ENCODE data around the gene CISD1. TPM values are rescaled to one million over a fixed set of nuclear protein-coding genes. Genes with fewer than 3 reads are reported as not detected.

CISD1 gene
- total RNA-seq, 2 experiments from 2014 or later, result 22.4 to 44.5 TPM

GRCh38 chr10:58335306-58336005, 66.5 kb downstream of the CISD1 start:
- no peak for DNase-seq (ENCODE audit: low spot score)
- Histone ChIP-seq H3K4me3 (ENCODE audit: low read depth, low read length, poor library complexity, severe bottlenecking) (peak overlapping the region; percentile 98), H3K4me1 (ENCODE audit: insufficient read depth, low read length, poor library complexity, severe bottlenecking) (peaks cover 14% of the 10 kb centered on the region), H3K79me2 (ENCODE audit: insufficient read depth, low read depth, low read length) (peaks cover 21% of the 10 kb centered on the region; the same call in 1 of the 2 replicates), H4K20me1 (ENCODE audit: insufficient read depth, low read length) (peaks cover 9% of the 10 kb centered on the region), H3K4me2 (ENCODE audit: low read length) (peak overlapping the region; percentile 92), H3K27ac (ENCODE audit: low read depth, low read length, poor library complexity, severe bottlenecking) (no peak overlapping the region), H2AFZ (ENCODE audit: low read length) (peak overlapping the region; percentile 96), H3K9me2 (ENCODE audit: insufficient read depth, low read length) (no peaks in the 10 kb centered on the region), H3K36me3 (ENCODE audit: insufficient read depth, low read length) (no peaks in the 10 kb centered on the region), H3K9me3 (ENCODE audit: low read length) (no peaks in the 10 kb centered on the region)
- POLR2A ChIA-PET, result interaction anchor here (1.0 to 2.0 kb wide), 3 partner anchors 50 to 67 kb away, joined by 3 to 11 read pairs (median 6); partner anchors contain the start of genes CISD1 and TFAM
- TF ChIP-seq, protein P1, sequence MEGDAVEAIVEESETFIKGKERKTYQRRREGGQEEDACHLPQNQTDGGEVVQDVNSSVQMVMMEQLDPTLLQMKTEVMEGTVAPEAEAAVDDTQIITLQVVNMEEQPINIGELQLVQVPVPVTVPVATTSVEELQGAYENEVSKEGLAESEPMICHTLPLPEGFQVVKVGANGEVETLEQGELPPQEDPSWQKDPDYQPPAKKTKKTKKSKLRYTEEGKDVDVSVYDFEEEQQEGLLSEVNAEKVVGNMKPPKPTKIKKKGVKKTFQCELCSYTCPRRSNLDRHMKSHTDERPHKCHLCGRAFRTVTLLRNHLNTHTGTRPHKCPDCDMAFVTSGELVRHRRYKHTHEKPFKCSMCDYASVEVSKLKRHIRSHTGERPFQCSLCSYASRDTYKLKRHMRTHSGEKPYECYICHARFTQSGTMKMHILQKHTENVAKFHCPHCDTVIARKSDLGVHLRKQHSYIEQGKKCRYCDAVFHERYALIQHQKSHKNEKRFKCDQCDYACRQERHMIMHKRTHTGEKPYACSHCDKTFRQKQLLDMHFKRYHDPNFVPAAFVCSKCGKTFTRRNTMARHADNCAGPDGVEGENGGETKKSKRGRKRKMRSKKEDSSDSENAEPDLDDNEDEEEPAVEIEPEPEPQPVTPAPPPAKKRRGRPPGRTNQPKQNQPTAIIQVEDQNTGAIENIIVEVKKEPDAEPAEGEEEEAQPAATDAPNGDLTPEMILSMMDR (conservative IDR thresholded peaks at IDR 0.05; ENCODE audit: low read length), result no peak
- no peak for TF ChIP-seq EZH2phosphoT487 (IDR thresholded peaks at IDR 0.05; ENCODE audit: borderline replicate concordance, low read depth, low read length)
- intact Hi-C loops (cut with micrococcal nuclease; ENCODE audit: unreplicated experiment), result no loop called here
- no TSS peak for BruUV-seq (replicated peaks)
- CTCF ChIA-PET (ENCODE audit: unreplicated experiment), result no interaction called here

DNA sequence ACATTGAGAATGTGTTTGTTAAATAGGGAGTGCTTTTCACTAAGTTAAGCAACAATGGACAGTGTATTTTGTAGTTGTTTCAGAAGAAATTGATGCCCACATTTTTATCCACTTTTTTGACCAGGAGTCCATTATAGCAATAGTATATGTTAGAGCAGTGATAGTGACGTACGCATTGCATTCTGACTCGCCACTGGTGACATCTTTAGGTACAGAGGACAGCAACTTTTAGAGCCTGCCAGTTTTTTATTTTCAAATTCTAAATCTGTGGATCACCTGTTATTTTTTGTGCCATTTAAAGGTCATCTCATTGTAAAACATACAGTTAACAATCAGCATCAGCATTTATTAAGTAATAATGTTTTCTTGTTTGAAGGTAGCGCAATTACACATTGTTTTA, 67.3 kb downstream of the CISD1 start:
- BruUV-seq (replicated peaks), result TSS peak; percentile 58
- Histone ChIP-seq H2AFZ (ENCODE audit: low read length) (no peak overlapping the region), H3K9me2 (ENCODE audit: insufficient read depth, low read length) (no peaks in the 10 kb centered on the region), H3K36me3 (ENCODE audit: insufficient read depth, low read length) (no peaks in the 10 kb centered on the region), H3K4me1 (ENCODE audit: insufficient read depth, low read length, poor library complexity, severe bottlenecking) (peaks cover 14% of the 10 kb centered on the region), H3K27ac (ENCODE audit: low read depth, low read length, poor library complexity, severe bottlenecking) (no peak overlapping the region), H3K9me3 (ENCODE audit: low read length) (no peaks in the 10 kb centered on the region), H3K4me3 (ENCODE audit: low read depth, low read length, poor library complexity, severe bottlenecking) (peak overlapping the region; percentile 98), H4K20me1 (ENCODE audit: insufficient read depth, low read length) (peaks cover 9% of the 10 kb centered on the region), H3K79me2 (ENCODE audit: insufficient read depth, low read depth, low read length) (peaks cover 23% of the 10 kb centered on the region; the same call in 1 of the 2 replicates), H3K4me2 (ENCODE audit: low read length) (peak overlapping the region; percentile 92)
- POLR2A ChIA-PET, result no interaction called here
- TF ChIP-seq EZH2phosphoT487 (IDR thresholded peaks at IDR 0.05; ENCODE audit: borderline replicate concordance, low read depth, low read length), result no peak
- TF ChIP-seq, protein P1 (conservative IDR thresholded peaks at IDR 0.05; ENCODE audit: low read length), result no peak
- intact Hi-C loops (cut with micrococcal nuclease; ENCODE audit: unreplicated experiment), result no loop called here
- CTCF ChIA-PET (ENCODE audit: unreplicated experiment), result no interaction called here
- no peak for DNase-seq (ENCODE audit: low spot score)

Other genes with a start within 250 kb of the CISD1 start
- 4.5 and 5.6 TPM in 2 replicates for gene IPMK, start 1.3 kb upstream of the CISD1 start, total RNA-seq (2014; rRNA removed; shearing (Covaris generic))
- gene IPMK, start 1.3 kb upstream of the CISD1 start, total RNA-seq (2022), result 9.5 and 10.0 TPM in 2 replicates
- 4.8 and 6.8 TPM in 2 replicates for gene UBE2D1, start 65.8 kb downstream of the CISD1 start, total RNA-seq (2014; rRNA removed; shearing (Covaris generic))
- gene UBE2D1, start 65.8 kb downstream of the CISD1 start, total RNA-seq (2022), result 10.0 and 10.5 TPM in 2 replicates
- gene TFAM, start 116.2 kb downstream of the CISD1 start, total RNA-seq (2014; rRNA removed; shearing (Covaris generic)), result 62.7 and 71.1 TPM in 2 replicates
- 79.5 and 94.6 TPM in 2 replicates for gene TFAM, start 116.2 kb downstream of the CISD1 start, total RNA-seq (2022)
- gene BICC1, start 243.7 kb downstream of the CISD1 start, total RNA-seq (2014; rRNA removed; shearing (Covaris generic)), result not detected in 2 replicates
- not detected in 2 replicates for gene BICC1, start 243.7 kb downstream of the CISD1 start, total RNA-seq (2022)